IMR-90 (cell line): ENCODE measurements around the gene ERC2.
"Not testable (repeated sequence)": the region's sequence is repeated elsewhere in the genome, so short reads cannot be mapped to it uniquely, and the experiment has no call there.

Source experiments
- BHLHE40 ChIP-seq: fragments of 150-350 bp; IDR thresholded peaks from 2 replicates; pipeline ENCODE4 v1.6.1; 2016; ENCODE audit warnings: mild to moderate bottlenecking, low read depth, low read length
- MAFK ChIP-seq: IDR thresholded peaks from 2 replicates; pipeline ENCODE4 v1.6.1; 2012; ENCODE audit warnings: low read depth, low read length, improper control_type of control experiment
- MXI1 ChIP-seq: IDR thresholded peaks from 2 replicates; pipeline ENCODE4 v1.6.1; 2012; ENCODE audit warnings: low read depth, mild to moderate bottlenecking, low read length, moderate library complexity, borderline replicate concordance
- POLR2A ChIP-seq: IDR thresholded peaks from 2 replicates; pipeline ENCODE4 v1.6.1; 2012; ENCODE audit warnings: mild to moderate bottlenecking, low read depth, low read length
- RAD21 ChIP-seq: IDR thresholded peaks from 2 replicates; pipeline ENCODE4 v1.6.1; 2012; ENCODE audit warnings: low read length, improper control_type of control experiment
- RFX5 ChIP-seq: IDR thresholded peaks from 2 replicates; pipeline ENCODE4 v1.8.0; 2012; ENCODE audit warnings: low read depth, mild to moderate bottlenecking, low read length, moderate library complexity
- TF ChIP-seq, protein P1 (sequence below): conservative IDR thresholded peaks from 2 replicates; pipeline ENCODE4 v1.5.1; 2012; ENCODE audit warnings: mild to moderate bottlenecking, low read depth, low read length, improper control_type of control experiment
- TF ChIP-seq, protein P2 (sequence below): fragments of 150-350 bp; IDR thresholded peaks from 2 replicates; pipeline ENCODE4 v1.6.1; 2017; ENCODE audit warnings: mild to moderate bottlenecking, antibody characterized with exemption, low read length, low read depth
- TF ChIP-seq, protein P3 (sequence below): fragments of 150-350 bp; IDR thresholded peaks from 2 replicates; pipeline ENCODE4 v1.6.1; 2016; ENCODE audit warnings: low read depth, mild to moderate bottlenecking, low read length, moderate library complexity, borderline replicate concordance

DNA sequence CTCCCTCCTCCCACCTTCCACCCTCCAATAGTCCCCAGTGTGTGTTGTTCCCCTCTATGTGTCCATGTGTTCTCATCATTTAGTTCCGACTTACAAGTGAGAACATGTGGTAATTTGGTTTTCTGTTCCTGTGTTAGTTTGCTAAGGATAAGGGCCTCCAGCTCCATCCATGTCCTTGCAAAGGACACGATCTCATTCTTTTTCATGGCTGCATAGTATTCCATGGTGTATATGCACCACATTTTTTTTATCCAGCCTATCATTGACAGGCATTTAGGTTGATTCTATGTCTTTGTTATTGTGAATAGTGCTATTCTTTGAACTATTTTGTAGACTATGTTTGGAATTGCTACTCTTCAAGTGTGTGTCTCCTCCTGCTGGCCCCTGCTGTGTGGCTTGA, 206.4 kb downstream of the ERC2 start:
- not testable (repeated sequence) for TF ChIP-seq POLR2A, RAD21, MXI1, RFX5, MAFK, BHLHE40
- TF ChIP-seq, protein P1, sequence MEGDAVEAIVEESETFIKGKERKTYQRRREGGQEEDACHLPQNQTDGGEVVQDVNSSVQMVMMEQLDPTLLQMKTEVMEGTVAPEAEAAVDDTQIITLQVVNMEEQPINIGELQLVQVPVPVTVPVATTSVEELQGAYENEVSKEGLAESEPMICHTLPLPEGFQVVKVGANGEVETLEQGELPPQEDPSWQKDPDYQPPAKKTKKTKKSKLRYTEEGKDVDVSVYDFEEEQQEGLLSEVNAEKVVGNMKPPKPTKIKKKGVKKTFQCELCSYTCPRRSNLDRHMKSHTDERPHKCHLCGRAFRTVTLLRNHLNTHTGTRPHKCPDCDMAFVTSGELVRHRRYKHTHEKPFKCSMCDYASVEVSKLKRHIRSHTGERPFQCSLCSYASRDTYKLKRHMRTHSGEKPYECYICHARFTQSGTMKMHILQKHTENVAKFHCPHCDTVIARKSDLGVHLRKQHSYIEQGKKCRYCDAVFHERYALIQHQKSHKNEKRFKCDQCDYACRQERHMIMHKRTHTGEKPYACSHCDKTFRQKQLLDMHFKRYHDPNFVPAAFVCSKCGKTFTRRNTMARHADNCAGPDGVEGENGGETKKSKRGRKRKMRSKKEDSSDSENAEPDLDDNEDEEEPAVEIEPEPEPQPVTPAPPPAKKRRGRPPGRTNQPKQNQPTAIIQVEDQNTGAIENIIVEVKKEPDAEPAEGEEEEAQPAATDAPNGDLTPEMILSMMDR: not testable (repeated sequence)
- TF ChIP-seq, protein P2, sequence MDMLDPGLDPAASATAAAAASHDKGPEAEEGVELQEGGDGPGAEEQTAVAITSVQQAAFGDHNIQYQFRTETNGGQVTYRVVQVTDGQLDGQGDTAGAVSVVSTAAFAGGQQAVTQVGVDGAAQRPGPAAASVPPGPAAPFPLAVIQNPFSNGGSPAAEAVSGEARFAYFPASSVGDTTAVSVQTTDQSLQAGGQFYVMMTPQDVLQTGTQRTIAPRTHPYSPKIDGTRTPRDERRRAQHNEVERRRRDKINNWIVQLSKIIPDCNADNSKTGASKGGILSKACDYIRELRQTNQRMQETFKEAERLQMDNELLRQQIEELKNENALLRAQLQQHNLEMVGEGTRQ: not testable (repeated sequence)
- TF ChIP-seq, protein P3, sequence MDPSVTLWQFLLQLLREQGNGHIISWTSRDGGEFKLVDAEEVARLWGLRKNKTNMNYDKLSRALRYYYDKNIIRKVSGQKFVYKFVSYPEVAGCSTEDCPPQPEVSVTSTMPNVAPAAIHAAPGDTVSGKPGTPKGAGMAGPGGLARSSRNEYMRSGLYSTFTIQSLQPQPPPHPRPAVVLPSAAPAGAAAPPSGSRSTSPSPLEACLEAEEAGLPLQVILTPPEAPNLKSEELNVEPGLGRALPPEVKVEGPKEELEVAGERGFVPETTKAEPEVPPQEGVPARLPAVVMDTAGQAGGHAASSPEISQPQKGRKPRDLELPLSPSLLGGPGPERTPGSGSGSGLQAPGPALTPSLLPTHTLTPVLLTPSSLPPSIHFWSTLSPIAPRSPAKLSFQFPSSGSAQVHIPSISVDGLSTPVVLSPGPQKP: not testable (repeated sequence)
